ENCODE results near the gene PTMS.
A peak's percentile ranks its signal among the peaks of the same experiment; 100 is the strongest.

The PTMS gene

DNA sequence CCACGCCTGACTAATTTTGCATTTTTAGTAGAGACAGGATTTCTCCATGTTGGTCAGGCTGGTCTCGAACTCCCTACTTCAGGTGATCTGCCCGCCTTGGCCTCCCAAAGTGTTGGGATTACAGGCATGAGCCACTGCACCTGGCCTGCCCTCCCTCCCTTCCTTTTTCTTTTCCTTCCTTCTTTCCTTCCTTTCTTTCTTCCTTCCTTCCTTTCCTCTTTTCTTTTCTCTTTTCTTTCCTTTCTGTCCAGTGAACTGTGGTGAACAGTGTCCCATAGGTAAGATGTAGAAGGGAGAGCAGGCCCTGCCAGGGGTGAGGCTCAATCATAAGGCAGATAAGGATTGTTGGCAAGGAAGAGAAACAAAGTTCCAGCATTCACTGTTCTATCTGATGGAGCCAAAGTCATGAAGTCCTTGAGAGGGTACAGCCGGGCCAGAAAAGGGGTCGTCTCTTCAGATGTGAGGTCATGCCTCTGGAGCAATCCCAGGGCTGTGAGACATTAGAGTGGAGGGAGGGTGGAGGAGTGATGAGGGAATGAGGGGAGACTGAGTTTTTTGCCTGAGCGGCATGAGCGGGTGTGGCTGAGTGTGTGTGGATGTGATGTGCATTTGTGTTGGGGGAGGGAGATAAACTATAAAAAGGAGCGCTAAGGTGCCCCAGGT is 9.0 kb upstream of the PTMS start:
- TF ChIP-seq FOXP2 (optimal IDR thresholded peaks at IDR 0.05; ENCODE audit: control extremely low read depth, extremely low read length, insufficient read depth), result no peak
- no peak for TF ChIP-seq POLR2AphosphoS5 (IDR thresholded peaks at IDR 0.05; ENCODE audit: borderline replicate concordance, low read depth, low read length)
- TF ChIP-seq EZH2 (IDR thresholded peaks at IDR 0.05), result no peak
- Histone ChIP-seq H3K4me3 (no peak overlapping the region), H3K9me3 (ENCODE audit: low read depth, low read length) (no peaks in the 10 kb centered on the region), H3K36me3 (ENCODE audit: insufficient read depth, low read length) (no peaks in the 10 kb centered on the region; the same call in 1 of the 2 replicates), H3K27ac (no peak overlapping the region), H3K9ac (ENCODE audit: insufficient read length) (no peak overlapping the region)
- no peak for DNase-seq (ENCODE audit: low read depth, low spot score)

DNA sequence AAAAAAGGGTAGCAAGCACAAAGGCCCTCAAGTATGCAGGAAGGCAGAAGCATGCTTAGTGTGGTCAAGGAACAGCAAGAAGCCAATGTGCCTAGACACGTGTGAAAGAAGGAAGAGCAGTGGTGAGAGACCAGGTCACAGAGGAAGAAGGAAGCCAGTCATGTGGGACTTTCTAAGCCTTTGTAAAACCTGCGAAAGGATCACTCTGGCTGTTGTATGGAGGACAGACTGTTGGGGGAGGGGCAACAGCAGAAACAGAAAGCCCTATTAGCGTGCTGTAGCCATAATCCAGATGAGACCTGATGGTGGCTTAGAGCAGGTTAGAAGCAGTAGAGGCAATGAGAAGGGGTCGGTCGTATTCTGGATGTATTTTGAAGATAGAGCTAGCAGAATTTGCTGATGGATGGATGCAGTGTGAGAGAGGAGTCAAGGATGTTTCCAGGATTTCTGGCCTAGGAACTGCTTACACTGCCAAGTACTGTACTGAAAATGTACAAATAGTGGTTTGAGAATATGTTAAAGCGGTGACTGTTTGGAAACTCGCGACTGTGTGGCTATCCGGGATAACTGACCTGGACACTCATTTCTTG is 7.6 kb upstream of the PTMS start:
- no peaks in the 10 kb centered on the region for H3K36me3 ChIP-seq (ENCODE audit: insufficient read depth, low read length)
- H3K9ac ChIP-seq (ENCODE audit: insufficient read length), result no peak overlapping the region
- H3K27ac ChIP-seq, result no peak overlapping the region
- H3K4me3 ChIP-seq, result no peak overlapping the region
- no peak for DNase-seq (ENCODE audit: low read depth, low spot score)
- TF ChIP-seq POLR2AphosphoS5 (IDR thresholded peaks at IDR 0.05; ENCODE audit: borderline replicate concordance, low read depth, low read length) (no peak), FOXP2 (optimal IDR thresholded peaks at IDR 0.05; ENCODE audit: control extremely low read depth, extremely low read length, insufficient read depth) (no peak), EZH2 (IDR thresholded peaks at IDR 0.05) (no peak)
- no peaks in the 10 kb centered on the region for H3K9me3 ChIP-seq (ENCODE audit: low read depth, low read length)

DNA sequence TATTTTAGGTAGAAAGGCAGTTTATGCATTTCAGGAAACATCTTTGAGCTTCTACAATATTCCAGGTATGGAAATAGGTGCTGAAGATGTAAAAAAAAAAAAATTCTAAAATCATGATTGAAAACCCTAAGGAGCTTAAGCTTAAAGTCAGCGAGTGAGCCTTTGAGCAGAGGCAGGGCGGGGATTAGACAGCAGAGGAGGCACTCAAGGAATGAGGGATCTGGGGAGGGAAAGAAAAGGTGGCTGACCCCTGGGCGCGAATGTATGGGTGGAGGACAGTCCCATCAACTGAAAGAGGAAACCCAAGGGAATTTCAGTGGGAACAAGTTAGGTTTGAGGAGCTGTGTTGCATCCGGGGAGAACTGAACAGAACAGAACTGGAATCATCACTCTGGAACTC is 6.4 kb upstream of the PTMS start:
- H3K9me3 ChIP-seq (ENCODE audit: low read depth, low read length), result no peaks in the 10 kb centered on the region
- no peaks in the 10 kb centered on the region for H3K36me3 ChIP-seq (ENCODE audit: insufficient read depth, low read length)
- TF ChIP-seq EZH2 (IDR thresholded peaks at IDR 0.05), result no peak
- no peak for TF ChIP-seq POLR2AphosphoS5 (IDR thresholded peaks at IDR 0.05; ENCODE audit: borderline replicate concordance, low read depth, low read length)
- TF ChIP-seq FOXP2 (optimal IDR thresholded peaks at IDR 0.05; ENCODE audit: control extremely low read depth, extremely low read length, insufficient read depth), result no peak
- H3K4me3 ChIP-seq, result no peak overlapping the region
- no peak for DNase-seq (ENCODE audit: low read depth, low spot score)
- H3K27ac ChIP-seq, result no peak overlapping the region
- H3K9ac ChIP-seq (ENCODE audit: insufficient read length), result no peak overlapping the region

DNA sequence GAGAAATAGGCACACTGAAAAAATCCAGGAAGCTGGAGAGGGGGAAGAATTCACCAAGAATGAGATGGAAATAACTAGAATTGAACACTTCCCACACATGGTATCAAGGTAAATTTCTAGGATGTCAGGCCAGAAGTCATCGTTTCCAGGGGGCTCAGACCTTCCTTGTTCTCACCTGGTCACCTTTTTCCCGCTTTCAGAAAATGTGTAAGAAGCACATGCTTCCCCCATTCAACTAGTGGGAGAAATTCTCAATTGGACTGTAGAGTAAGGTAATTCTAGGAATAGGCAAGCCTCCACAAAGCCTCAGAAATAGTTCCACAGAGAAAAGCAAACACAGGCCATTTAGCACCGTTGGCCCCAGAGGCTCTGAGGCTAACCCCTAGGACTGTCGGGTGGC is 2.8 kb upstream of the PTMS start:
- Histone ChIP-seq H3K9ac (ENCODE audit: insufficient read length) (peak overlapping the region; percentile 37), H3K4me3 (peak overlapping the region; percentile 64)

DNA sequence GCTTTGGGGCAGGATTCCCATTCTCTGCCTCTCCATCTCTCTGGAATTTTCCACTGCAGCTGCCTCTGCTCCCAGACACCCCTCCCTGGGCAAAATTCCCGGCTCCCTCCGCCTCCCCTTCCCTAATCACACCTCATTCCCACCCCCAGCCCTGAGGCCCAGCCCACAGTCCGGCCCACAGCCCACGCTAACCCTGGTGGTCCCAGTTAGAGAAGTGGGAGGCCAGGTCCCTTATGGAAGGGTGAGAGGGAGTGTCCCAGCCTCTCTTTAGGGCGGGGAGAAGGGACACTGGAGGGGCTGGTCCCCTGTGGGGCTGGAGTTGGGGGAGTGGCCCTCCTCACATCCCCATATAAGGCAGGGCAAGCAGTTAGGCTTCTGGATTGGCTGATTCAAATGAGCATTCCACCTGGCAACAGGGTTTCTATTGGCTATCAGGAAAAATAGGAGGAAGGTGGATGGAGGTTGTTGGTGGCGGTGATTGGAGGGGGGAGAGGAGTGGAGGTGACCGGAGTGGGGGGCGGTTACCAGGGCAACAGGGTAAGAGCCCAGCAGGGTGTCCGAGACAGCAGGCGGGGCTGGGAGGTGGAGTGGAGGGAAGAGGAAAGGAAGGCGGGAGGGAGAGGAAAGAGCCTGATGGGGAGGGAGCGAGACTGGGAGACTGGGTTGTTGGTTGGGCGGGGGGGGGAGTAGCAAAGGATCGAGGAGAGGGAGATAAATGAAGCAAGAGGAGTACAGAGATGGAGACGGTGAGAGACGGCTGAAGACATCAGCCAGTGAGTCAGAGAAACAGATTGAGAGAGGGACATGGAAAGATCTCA is 1.9 kb upstream of the PTMS start:
- H3K9ac ChIP-seq (ENCODE audit: insufficient read length), result peak overlapping the region; percentile 37
- peak; percentile 98 for DNase-seq (ENCODE audit: low read depth, low spot score)
- peak; percentile 40 for TF ChIP-seq POLR2AphosphoS5 (IDR thresholded peaks at IDR 0.05; ENCODE audit: borderline replicate concordance, low read depth, low read length)
- no peak for TF ChIP-seq EZH2 (IDR thresholded peaks at IDR 0.05)
- no peak for TF ChIP-seq FOXP2 (optimal IDR thresholded peaks at IDR 0.05; ENCODE audit: control extremely low read depth, extremely low read length, insufficient read depth)

More for the DNA sequence above, 2.8 kb upstream of the PTMS start:
- no peaks in the 10 kb centered on the region for H3K9me3 ChIP-seq (ENCODE audit: low read depth, low read length)
- no peak for DNase-seq (ENCODE audit: low read depth, low spot score)
- TF ChIP-seq POLR2AphosphoS5 (IDR thresholded peaks at IDR 0.05; ENCODE audit: borderline replicate concordance, low read depth, low read length) (no peak), EZH2 (IDR thresholded peaks at IDR 0.05) (no peak), FOXP2 (optimal IDR thresholded peaks at IDR 0.05; ENCODE audit: control extremely low read depth, extremely low read length, insufficient read depth) (no peak)
- H3K27ac ChIP-seq, result peak overlapping the region; percentile 87
- H3K36me3 ChIP-seq (ENCODE audit: insufficient read depth, low read length), result no peaks in the 10 kb centered on the region

DNA sequence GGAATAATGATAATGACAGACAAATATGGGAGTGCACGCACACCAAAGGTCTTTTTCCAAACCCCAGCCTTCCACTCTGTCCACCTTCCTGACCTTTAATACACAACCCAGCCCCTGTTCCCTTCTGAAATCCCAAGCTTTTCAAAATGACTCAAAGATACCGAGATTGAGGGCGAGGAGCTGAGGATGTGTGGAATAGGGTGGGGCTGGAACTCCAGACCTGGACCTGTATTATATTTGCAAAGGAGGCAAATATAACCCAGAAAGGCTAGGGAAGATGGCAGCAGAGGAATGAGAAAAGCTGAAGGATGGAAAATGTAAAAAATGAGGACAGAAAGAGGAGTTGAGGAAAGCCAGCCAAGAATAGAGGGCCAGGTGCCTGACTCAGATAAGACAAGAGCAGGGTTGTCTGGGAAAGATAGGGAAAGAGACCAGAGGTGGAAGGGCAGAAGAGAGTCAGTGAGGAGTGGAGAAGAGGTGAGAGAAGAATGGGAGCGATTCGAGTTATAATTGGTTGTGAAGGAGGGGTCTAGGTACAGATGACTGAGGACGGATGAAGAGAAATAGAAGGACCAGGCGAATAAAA is 1.0 kb upstream of the PTMS start:
- TF ChIP-seq EZH2 (IDR thresholded peaks at IDR 0.05) (no peak), FOXP2 (optimal IDR thresholded peaks at IDR 0.05; ENCODE audit: control extremely low read depth, extremely low read length, insufficient read depth) (no peak), POLR2AphosphoS5 (IDR thresholded peaks at IDR 0.05; ENCODE audit: borderline replicate concordance, low read depth, low read length) (no peak)
- DNase-seq (ENCODE audit: low read depth, low spot score), result no peak
- H3K36me3 ChIP-seq (ENCODE audit: insufficient read depth, low read length), result peaks cover 8% of the 10 kb centered on the region; the same call in 1 of the 2 replicates
- no peaks in the 10 kb centered on the region for H3K9me3 ChIP-seq (ENCODE audit: low read depth, low read length)
- peak overlapping the region; percentile 26 for H3K9ac ChIP-seq (ENCODE audit: insufficient read length)
- H3K4me3 ChIP-seq, result peak overlapping the region; percentile 87
- H3K27ac ChIP-seq, result peak overlapping the region; percentile 89

More for the DNA sequence above, 1.9 kb upstream of the PTMS start:
- Histone ChIP-seq H3K4me3 (peak overlapping the region; percentile 64), H3K9me3 (ENCODE audit: low read depth, low read length) (no peaks in the 10 kb centered on the region), H3K36me3 (ENCODE audit: insufficient read depth, low read length) (peaks cover under 1% of the 10 kb centered on the region; the same call in 1 of the 2 replicates), H3K27ac (peak overlapping the region; percentile 89)

DNA sequence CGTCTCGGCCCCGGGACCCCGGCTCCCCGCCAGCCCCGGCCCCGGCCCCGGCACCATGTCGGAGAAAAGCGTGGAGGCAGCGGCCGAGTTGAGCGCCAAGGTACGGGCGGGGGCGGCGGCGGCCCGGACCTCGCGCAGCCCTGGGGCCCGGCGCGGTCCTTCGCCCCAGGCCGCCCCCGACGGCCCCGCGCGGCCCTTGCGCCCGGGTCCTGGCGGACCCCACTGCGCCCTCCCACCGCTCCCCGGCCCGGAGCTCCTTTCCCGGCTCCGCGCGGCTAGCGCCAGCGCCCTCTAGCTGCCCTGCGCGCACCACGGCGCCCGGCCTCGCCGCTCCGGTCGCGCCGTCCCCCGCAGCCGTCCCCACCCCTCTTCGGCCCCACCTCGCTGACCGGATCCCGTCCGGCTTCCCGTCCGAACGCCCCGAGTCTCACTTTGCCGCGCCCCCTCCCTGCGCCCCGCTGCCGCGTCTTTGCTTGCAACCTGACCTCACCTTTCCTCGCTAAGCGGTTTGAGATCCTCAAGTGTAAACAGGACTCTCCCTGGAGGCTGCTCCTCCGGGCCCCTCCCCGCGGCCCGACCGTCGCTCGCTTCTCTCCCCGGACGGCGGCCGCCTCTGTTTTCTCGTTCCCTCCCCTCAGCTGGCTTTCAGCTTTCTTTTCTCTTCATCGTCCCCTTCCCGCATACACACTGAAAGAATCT is 637 bp downstream of the PTMS start:
- Histone ChIP-seq H3K9ac (ENCODE audit: insufficient read length) (peak overlapping the region; percentile 94), H3K36me3 (ENCODE audit: insufficient read depth, low read length) (peaks cover 21% of the 10 kb centered on the region; the same call in 1 of the 2 replicates), H3K4me3 (peak overlapping the region; percentile 87), H3K27ac (0 out of 2 replicates have a peak overlapping the region, but pooled peaks have one; percentile 14), H3K9me3 (ENCODE audit: low read depth, low read length) (no peaks in the 10 kb centered on the region)
- peak; percentile 33; the same call in 1 of the 2 replicates for TF ChIP-seq POLR2AphosphoS5 (IDR thresholded peaks at IDR 0.05; ENCODE audit: borderline replicate concordance, low read depth, low read length)
- no peak for TF ChIP-seq FOXP2 (optimal IDR thresholded peaks at IDR 0.05; ENCODE audit: control extremely low read depth, extremely low read length, insufficient read depth)
- no peak for TF ChIP-seq EZH2 (IDR thresholded peaks at IDR 0.05)
- DNase-seq (ENCODE audit: low read depth, low spot score), result no peak
